Stimulated activated CD8-positive, alpha-beta memory T cell treated with anti-CD3 and anti-CD28 coated beads, Interleukin-7, amount 100 ng/mL, for 48 hours (primary cell): ENCODE data around the gene CIDEA.
A peak's percentile ranks its signal among the peaks of the same experiment; 100 is the strongest.
"Not testable (repeated sequence)": the region's sequence is repeated elsewhere in the genome, so short reads cannot be mapped to it uniquely, and the experiment has no call there.

ENCODE experiments used
- DNase-seq, 2 donors: peaks; one replicate each; pipeline ENCODE4 v3.0.0-alpha.2; 2020; ENCODE audit warnings: low read depth in 1 of 2; ENCODE audit errors: extremely low read depth in 1 of 2

Gene CIDEA

DNA sequence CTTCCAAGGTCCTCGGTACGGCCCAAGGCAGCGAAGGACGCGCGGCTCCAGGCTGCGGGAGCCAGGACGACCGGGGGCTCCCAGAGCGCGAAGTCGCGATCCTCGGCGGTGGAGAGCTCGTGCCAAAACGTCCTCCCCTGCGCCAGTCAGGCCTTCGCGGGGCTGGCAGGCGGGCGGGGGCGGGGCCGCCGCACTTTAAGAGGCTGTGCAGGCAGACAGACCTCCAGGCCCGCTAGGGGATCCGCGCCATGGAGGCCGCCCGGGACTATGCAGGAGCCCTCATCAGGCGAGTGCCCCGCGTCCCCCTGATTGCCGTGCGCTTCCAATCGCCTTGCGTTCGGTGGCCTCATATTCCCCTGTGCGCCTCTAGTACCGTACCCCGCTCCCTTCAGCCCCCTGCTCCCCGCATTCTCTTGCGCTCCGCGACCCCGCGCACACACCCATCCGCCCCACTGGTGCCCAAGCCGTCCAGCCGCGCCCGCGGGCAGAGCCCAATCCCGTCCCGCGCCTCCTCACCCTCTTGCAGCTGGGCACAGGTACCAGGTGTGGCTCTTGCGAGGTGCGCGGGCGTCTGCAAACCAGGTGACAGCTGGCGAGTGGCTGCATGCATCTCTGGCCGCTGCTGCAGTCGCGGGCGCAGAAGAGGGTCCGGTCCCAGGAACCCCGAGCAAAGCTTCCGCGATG lies at the start of gene CIDEA:
Gene CIDEA, plus strand, starts transcription at position 226 of the 684 bp plus-strand sequence. Its CDS starts 23 bp downstream, at position 249.
- DNase-seq, result no peak

DNA sequence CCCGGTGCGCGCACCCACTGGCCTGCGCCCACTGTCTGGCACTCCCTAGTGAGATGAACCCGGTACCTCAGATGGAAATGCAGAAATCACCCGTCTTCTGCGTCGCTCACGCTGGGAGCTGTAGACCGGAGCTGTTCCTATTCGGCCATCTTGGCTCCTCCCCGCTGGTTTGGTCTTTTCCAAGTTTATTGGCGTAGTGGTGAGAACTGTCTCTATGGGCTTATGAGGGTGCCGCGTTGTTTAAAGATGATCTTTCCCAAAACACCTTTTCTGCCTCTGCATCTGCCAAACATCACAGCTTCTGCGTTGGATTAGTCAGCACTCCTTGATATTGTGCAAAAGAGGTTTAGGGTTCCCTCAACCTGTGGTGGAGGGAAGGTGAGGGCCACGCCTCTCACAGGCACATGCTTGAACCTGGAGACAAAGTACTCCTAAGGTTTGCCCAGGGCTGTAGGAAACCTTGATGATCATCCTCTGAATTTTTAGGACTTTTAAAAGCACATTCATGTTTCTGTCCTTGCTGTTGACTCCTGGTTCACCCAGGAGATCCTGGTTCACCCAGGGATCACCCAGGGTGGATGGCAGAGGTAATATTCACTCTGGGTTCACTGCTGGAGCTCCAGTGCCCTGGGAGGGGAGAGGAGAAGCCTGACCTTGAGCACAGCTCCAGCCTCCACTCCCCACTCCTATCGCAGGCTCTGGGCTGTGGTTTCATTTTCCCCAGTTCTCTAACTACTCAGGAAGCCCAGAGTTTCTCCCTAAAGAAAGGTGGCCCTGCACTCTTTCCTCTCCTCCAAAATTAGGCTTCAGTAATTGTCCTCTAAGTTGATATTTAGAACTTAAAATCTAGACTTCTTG lies 45.6 kb upstream of the CIDEA start:
- DNase-seq, result not testable (repeated sequence)

GRCh38 chr18:12212308-12212707 lies 41.9 kb upstream of the CIDEA start:
- DNase-seq, result not testable (repeated sequence)

DNA sequence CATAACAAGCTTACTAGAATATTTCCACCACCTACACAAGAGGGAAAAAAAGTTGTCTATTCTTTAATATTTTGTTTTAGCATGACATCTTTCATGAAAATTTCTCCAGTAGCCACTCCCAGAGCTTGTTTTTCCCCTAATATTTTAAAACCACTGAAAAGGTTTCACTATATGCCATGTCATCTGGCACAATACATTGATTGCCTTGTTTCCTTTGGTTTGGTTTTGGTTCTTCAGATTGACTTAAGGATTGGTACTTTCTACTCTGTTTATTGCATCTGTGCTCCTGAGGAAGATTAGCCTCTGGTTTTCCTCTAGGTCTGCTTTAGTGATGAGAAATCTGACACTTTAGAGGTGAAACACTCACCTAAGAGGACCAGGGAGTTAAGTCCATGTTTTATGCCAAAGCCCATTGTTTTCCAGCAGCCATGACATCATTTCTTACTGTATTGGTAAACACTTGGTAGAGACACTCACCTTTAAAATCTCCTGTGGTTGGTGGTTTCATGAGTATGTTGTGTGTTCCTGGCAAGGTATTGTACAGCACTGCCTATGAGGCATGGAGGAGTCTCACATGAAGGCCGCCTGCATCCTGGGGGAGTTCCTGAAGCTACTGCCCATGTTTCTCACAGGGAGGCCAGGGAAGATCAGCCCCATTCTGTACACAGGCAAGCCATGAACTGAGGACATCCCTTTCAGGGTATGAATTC lies 39.7 kb upstream of the CIDEA start:
- not testable (repeated sequence) for DNase-seq

DNA sequence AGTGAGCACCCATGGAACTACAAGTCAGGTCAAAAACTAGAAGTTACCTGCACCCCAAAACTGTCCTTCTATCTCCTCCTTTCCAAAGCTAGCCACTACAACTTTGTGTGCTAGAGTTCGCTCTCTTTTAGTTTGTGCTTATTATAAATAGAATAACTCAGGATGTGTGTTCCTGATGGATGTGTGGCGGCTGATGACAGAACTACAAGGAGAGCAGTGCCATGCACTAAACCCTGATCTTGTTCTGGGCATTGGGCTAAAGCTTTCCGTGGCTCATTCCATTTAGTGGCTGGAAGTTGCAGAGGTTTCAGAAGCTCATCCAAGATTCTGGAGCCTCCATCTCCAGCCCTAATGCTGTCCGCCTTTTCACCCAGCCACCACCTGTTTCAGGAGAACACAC lies 37.7 kb upstream of the CIDEA start:
- DNase-seq, result not testable (repeated sequence)

GRCh38 chr18:12218603-12219002 lies 35.6 kb upstream of the CIDEA start:
- DNase-seq, result not testable (repeated sequence)

DNA sequence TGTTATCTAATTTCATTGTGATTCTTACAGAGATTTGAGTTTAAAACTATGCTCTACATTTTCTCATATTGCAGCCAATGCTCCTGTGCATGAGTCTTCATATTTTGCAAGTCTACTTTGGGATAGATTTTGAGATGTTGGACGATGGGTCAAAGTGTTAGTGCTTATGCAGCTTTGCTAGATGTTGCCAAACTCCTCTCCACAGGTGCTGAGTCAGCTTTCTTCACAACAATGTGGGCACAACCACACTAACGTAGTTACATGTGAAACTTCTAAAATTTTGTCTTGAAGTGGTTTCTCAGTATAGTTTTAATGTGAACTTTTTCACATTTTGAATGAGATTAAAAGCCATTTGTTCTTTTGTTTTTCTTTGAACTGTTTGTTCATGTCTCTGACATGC lies 32.1 kb upstream of the CIDEA start:
- not testable (repeated sequence) for DNase-seq

DNA sequence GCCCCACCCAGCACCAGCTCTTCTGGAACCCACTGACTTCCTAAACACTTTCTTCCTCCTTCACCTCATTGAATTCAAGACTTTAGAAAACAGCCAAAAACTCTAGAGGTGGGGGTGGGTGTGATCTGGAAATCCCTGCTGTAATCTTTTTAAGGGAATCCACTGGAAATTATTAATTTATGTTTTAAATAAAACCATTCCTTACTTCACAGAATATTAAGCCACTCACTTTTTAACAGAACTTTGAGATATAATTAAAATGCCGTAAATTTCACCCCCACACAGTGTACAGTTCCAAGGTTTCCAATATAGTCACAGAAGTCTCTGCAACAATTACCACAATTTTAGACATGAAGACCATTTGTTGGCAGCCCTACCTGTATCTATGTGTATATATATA lies 30.8 kb upstream of the CIDEA start:
- DNase-seq, result not testable (repeated sequence)

DNA sequence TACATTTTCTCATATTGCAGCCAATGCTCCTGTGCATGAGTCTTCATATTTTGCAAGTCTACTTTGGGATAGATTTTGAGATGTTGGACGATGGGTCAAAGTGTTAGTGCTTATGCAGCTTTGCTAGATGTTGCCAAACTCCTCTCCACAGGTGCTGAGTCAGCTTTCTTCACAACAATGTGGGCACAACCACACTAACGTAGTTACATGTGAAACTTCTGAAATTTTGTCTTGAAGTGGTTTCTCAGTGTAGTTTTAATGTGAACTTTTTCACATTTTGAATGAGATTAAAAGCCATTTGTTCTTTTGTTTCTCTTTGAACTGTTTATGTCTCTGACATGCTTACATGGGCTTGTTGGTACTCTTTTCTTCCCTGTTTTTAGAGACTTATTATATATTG lies 27.4 kb upstream of the CIDEA start:
- not testable (repeated sequence) for DNase-seq

DNA sequence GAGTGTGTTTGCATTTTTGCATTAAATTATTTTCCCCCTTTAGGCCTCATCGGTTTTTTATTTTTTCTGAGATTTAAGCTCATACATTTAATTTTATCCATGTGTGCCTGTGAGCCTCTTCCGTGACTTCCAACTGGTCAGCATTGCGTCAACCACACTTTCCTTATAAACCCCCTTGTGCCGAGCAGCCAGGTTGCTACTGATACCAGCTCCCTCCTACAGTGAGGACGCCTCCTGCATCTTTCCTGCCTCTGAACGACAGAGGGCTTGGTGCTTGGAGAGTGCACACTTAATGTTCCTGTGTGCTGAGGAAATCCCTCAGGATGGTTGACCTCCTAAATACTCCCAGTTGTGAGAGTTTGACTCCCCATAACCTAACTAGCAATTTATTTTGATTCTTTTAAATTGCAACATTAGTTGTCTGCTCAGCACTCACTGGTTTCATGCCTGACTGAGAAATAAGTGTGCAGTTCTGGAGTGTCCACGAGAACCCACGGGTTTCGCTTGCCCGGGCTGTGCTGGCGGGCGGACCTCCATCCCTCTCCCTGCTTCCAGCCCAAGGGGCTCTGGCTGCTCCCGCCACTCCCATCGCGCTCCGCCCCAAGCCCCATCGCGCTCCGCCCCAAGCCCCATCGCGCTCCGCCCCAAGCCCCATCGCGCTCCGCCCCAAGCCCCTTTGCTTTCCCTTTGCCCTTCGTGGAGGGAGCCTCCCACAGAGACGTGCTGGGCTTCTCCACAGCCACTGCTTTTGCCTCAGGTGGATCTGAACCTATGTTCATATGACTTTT lies 26.6 kb upstream of the CIDEA start:
- DNase-seq, result not testable (repeated sequence)

- not testable (repeated sequence) for DNase-seq
Observed at GRCh38 chr18:12228308-12228707, 25.9 kb upstream of the CIDEA start.

DNA sequence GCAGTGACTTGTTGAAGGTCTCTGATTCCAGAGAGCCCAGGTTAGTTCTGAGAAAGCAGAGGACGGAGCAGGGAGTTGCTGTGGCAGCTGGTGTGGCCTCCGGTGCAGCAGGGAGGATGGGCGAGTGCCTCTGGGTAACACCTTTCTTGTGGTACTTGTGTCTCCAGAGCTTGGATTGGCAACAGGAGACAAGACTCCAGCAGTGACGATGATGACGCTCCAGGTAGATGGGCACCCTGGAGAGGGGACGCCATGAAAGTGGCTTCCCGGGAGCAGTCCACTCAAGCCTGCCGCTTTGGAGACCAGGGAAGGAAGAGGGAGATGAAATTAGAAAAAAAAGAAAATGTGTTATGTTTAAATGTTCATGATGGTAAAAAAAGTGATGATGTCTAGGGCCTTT lies 23.6 kb upstream of the CIDEA start:
- DNase-seq, result not testable (repeated sequence)

GRCh38 chr18:12231040-12231882 lies 22.9 kb upstream of the CIDEA start:
- DNase-seq, result no peak

DNA sequence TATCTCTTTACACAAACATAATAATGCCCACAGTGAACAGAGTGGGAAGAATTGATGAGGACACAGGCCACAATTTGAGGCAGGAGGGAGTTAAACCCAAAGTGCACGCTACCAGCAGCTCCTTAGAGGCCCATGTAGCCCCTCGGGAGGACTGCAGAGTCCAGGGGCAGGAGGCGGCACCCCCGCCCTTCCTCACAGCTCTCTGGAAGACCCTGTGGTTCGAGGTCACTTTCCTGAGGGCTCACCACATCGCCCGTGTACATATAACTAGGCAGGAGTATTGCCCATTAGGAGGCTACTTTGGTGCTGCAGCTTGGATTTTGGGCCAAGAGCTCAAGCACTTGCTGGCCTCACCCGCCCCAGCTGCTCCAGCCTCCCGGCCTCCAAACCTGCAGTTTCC lies 22.2 kb upstream of the CIDEA start:
- no peak for DNase-seq

GRCh38 chr18:12233378-12233777 lies 20.8 kb upstream of the CIDEA start:
- DNase-seq, result no peak

GRCh38 chr18:12234451-12235190 lies 19.5 kb upstream of the CIDEA start:
- no peak for DNase-seq

GRCh38 chr18:12236141-12236540 lies 18.0 kb upstream of the CIDEA start:
- no peak for DNase-seq

DNA sequence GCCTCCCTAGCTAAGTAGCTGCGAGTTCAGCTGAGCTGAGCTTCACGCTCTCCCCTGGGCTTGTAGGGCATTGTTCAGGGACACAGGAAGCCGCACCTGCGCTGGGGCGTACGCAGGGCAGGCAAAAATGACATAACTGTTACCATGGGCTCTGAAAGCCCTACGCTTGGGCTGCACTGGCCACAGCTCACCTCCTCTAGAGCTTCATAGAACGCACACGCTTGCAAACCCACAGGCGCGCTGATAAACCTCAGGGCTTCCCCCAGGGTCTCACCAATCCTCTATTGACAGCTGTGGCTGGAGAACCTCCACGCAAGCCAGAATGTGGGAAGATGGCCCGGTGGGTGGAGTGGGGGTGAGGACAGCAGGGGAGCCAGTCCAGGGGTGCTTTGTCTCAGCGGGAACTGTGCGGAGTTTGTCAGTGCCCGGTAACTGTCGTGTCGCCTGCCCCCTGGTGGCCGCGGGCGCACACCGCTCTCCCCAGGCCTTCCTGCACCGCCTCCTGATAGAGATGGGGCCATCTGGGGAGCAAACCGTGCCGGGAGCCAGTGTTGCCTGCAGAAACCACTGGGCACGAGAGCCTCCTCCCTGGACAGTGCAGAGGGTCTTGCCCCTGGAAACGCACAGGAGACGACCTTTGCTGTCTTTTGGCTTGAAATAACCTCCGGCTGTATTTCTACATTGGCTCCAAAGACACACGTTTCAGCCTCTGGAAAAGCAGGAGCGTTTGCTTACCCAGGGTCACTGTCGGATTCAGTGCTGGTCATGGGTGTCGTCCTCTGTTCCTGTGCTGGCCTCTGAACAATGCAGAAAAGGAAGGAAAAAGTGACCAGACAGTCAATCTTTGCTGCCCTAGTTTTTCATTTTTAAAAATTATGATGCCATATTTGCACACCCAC lies 17.0 kb upstream of the CIDEA start:
- peak; percentile 37 to 44 for DNase-seq
